HEK293 (cell line): ENCODE data around the gene DYDC2.

Experiments
- HOXA7 ChIP-seq: sonication (generic); formaldehyde crosslinking; IDR thresholded peaks from 2 replicates; pipeline ENCODE4 v1.8.1; 2022; ENCODE audit warnings: missing genetic modification reagents, borderline replicate concordance
- ZFP41 ChIP-seq: fragments of 450-650 bp; formaldehyde crosslinking; IDR thresholded peaks from 2 replicates; pipeline ENCODE4 v1.5.1; 2016; ENCODE audit warnings: missing biosample characterization, missing genetic modification characterization, borderline replicate concordance
- ZIC2 ChIP-seq: fragments of 450-650 bp; formaldehyde crosslinking; IDR thresholded peaks from 2 replicates; pipeline ENCODE4 v1.5.1; 2016; ENCODE audit warnings: missing biosample characterization, missing genetic modification characterization
- ZNF223 ChIP-seq: fragments of 450-650 bp; formaldehyde crosslinking; IDR thresholded peaks from 2 replicates; pipeline ENCODE4 v1.5.1; 2016; ENCODE audit warnings: missing biosample characterization, missing genetic modification characterization
- ZNF423 ChIP-seq: fragments of 450-650 bp; formaldehyde crosslinking; IDR thresholded peaks from 2 replicates; pipeline ENCODE4 v1.5.1; 2016; ENCODE audit warnings: missing biosample characterization, missing genetic modification characterization
- ZNF629 ChIP-seq: fragments of 450-650 bp; formaldehyde crosslinking; IDR thresholded peaks from 2 replicates; pipeline ENCODE4 v1.5.1; 2017; ENCODE audit warnings: missing biosample characterization, missing genetic modification characterization
- ZNF76 ChIP-seq: fragments of 450-650 bp; formaldehyde crosslinking; IDR thresholded peaks from 2 replicates; pipeline ENCODE4; 2016; ENCODE audit warnings: low read depth, missing biosample characterization, missing genetic modification characterization, borderline replicate concordance
- ZNF776 ChIP-seq: fragments of 450-650 bp; formaldehyde crosslinking; IDR thresholded peaks from 2 replicates; pipeline ENCODE4 v1.5.0; 2017; ENCODE audit warnings: missing biosample characterization, missing genetic modification characterization, borderline replicate concordance
- ZNF785 ChIP-seq: fragments of 450-650 bp; formaldehyde crosslinking; IDR thresholded peaks from 2 replicates; pipeline ENCODE4 v1.5.1; 2016; ENCODE audit warnings: missing biosample characterization, missing genetic modification characterization
- TF ChIP-seq, protein P1 (sequence below): fragments of 450-650 bp; formaldehyde crosslinking; IDR thresholded peaks from 2 replicates; pipeline ENCODE4 v1.5.1; 2016; ENCODE audit warnings: missing biosample characterization, missing genetic modification characterization
- TF ChIP-seq, protein P2 (sequence below): fragments of 450-650 bp; formaldehyde crosslinking; IDR thresholded peaks from 2 replicates; pipeline ENCODE4 v1.5.1; 2016; ENCODE audit warnings: missing biosample characterization, missing genetic modification characterization
- TF ChIP-seq, protein P3 (sequence below): fragments of 450-650 bp; formaldehyde crosslinking; IDR thresholded peaks from 2 replicates; pipeline ENCODE4 v1.5.1; 2016; ENCODE audit warnings: missing biosample characterization, missing genetic modification characterization, low read depth
- TF ChIP-seq, protein P4 (sequence below): fragments of 450-650 bp; formaldehyde crosslinking; IDR thresholded peaks from 2 replicates; pipeline ENCODE4 v1.5.1; 2016; ENCODE audit warnings: missing biosample characterization, missing genetic modification characterization
- TF ChIP-seq, protein P5 (sequence below): fragments of 450-650 bp; formaldehyde crosslinking; conservative IDR thresholded peaks from 2 replicates; pipeline ENCODE4 v1.5.1; 2016; ENCODE audit warnings: low read depth, missing biosample characterization, missing genetic modification characterization

DNA sequence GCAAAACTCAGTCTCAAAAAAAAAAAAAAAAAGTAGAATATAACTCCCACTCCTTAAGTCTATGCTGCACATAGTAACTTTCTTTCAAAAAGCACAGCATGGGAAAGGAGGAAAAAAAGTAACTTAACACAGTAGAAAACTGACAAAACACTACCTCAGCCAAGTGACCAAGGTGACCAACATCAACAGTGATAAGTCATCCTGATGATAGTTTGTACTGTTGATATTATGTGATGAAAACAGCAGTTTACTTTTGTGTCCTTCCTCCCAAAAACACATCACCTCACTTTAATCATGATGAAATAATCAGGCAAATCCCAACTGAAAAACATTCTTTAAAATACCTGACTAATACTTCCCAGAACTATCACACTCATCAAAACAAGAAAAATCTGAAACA, 37.8 kb upstream of the DYDC2 start:
- TF ChIP-seq, protein P1, sequence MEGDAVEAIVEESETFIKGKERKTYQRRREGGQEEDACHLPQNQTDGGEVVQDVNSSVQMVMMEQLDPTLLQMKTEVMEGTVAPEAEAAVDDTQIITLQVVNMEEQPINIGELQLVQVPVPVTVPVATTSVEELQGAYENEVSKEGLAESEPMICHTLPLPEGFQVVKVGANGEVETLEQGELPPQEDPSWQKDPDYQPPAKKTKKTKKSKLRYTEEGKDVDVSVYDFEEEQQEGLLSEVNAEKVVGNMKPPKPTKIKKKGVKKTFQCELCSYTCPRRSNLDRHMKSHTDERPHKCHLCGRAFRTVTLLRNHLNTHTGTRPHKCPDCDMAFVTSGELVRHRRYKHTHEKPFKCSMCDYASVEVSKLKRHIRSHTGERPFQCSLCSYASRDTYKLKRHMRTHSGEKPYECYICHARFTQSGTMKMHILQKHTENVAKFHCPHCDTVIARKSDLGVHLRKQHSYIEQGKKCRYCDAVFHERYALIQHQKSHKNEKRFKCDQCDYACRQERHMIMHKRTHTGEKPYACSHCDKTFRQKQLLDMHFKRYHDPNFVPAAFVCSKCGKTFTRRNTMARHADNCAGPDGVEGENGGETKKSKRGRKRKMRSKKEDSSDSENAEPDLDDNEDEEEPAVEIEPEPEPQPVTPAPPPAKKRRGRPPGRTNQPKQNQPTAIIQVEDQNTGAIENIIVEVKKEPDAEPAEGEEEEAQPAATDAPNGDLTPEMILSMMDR, result no peak
- TF ChIP-seq ZNF776 (tag by site-specific recombination) (no peak), ZNF629 (tag by site-specific recombination) (no peak), ZFP41 (tag by site-specific recombination) (no peak), ZNF423 (tag by site-specific recombination) (no peak), ZNF785 (tag by site-specific recombination) (no peak), ZIC2 (tag by site-specific recombination) (no peak), ZNF76 (tag by site-specific recombination) (no peak), ZNF223 (tag by site-specific recombination) (no peak), HOXA7 (no peak)
- TF ChIP-seq, protein P2, sequence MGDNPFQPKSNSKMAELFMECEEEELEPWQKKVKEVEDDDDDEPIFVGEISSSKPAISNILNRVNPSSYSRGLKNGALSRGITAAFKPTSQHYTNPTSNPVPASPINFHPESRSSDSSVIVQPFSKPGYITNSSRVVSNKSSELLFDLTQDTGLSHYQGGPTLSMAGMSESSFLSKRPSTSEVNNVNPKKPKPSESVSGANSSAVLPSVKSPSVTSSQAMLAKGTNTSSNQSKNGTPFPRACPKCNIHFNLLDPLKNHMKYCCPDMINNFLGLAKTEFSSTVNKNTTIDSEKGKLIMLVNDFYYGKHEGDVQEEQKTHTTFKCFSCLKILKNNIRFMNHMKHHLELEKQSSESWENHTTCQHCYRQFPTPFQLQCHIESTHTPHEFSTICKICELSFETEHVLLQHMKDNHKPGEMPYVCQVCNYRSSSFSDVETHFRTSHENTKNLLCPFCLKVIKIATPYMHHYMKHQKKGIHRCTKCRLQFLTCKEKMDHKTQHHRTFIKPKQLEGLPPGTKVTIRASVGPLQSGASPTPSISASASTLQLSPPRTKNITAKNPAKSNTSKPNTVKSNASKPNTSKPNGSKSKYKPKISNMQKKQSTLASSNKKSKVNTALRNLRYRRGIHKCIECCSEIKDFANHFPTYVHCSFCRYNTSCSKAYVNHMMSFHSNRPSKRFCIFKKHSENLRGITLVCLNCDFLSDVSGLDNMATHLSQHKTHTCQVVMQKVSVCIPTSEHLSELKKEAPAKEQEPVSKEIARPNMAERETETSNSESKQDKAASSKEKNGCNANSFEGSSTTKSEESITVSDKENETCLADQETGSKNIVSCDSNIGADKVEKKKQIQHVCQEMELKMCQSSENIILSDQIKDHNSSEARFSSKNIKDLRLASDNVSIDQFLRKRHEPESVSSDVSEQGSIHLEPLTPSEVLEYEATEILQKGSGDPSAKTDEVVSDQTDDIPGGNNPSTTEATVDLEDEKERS (tag by site-specific recombination), result no peak
- TF ChIP-seq, protein P3, sequence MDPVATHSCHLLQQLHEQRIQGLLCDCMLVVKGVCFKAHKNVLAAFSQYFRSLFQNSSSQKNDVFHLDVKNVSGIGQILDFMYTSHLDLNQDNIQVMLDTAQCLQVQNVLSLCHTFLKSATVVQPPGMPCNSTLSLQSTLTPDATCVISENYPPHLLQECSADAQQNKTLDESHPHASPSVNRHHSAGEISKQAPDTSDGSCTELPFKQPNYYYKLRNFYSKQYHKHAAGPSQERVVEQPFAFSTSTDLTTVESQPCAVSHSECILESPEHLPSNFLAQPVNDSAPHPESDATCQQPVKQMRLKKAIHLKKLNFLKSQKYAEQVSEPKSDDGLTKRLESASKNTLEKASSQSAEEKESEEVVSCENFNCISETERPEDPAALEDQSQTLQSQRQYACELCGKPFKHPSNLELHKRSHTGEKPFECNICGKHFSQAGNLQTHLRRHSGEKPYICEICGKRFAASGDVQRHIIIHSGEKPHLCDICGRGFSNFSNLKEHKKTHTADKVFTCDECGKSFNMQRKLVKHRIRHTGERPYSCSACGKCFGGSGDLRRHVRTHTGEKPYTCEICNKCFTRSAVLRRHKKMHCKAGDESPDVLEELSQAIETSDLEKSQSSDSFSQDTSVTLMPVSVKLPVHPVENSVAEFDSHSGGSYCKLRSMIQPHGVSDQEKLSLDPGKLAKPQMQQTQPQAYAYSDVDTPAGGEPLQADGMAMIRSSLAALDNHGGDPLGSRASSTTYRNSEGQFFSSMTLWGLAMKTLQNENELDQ (tag by site-specific recombination), result no peak
- TF ChIP-seq, protein P4, sequence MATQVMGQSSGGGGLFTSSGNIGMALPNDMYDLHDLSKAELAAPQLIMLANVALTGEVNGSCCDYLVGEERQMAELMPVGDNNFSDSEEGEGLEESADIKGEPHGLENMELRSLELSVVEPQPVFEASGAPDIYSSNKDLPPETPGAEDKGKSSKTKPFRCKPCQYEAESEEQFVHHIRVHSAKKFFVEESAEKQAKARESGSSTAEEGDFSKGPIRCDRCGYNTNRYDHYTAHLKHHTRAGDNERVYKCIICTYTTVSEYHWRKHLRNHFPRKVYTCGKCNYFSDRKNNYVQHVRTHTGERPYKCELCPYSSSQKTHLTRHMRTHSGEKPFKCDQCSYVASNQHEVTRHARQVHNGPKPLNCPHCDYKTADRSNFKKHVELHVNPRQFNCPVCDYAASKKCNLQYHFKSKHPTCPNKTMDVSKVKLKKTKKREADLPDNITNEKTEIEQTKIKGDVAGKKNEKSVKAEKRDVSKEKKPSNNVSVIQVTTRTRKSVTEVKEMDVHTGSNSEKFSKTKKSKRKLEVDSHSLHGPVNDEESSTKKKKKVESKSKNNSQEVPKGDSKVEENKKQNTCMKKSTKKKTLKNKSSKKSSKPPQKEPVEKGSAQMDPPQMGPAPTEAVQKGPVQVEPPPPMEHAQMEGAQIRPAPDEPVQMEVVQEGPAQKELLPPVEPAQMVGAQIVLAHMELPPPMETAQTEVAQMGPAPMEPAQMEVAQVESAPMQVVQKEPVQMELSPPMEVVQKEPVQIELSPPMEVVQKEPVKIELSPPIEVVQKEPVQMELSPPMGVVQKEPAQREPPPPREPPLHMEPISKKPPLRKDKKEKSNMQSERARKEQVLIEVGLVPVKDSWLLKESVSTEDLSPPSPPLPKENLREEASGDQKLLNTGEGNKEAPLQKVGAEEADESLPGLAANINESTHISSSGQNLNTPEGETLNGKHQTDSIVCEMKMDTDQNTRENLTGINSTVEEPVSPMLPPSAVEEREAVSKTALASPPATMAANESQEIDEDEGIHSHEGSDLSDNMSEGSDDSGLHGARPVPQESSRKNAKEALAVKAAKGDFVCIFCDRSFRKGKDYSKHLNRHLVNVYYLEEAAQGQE (tag by site-specific recombination), result no peak
- TF ChIP-seq, protein P5, sequence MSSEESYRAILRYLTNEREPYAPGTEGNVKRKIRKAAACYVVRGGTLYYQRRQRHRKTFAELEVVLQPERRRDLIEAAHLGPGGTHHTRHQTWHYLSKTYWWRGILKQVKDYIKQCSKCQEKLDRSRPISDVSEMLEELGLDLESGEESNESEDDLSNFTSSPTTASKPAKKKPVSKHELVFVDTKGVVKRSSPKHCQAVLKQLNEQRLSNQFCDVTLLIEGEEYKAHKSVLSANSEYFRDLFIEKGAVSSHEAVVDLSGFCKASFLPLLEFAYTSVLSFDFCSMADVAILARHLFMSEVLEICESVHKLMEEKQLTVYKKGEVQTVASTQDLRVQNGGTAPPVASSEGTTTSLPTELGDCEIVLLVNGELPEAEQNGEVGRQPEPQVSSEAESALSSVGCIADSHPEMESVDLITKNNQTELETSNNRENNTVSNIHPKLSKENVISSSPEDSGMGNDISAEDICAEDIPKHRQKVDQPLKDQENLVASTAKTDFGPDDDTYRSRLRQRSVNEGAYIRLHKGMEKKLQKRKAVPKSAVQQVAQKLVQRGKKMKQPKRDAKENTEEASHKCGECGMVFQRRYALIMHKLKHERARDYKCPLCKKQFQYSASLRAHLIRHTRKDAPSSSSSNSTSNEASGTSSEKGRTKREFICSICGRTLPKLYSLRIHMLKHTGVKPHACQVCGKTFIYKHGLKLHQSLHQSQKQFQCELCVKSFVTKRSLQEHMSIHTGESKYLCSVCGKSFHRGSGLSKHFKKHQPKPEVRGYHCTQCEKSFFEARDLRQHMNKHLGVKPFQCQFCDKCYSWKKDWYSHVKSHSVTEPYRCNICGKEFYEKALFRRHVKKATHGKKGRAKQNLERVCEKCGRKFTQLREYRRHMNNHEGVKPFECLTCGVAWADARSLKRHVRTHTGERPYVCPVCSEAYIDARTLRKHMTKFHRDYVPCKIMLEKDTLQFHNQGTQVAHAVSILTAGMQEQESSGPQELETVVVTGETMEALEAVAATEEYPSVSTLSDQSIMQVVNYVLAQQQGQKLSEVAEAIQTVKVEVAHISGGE (tag by site-specific recombination), result no peak
